Measurements from ENCODE around the gene GNMT. TPM values are rescaled to one million over a fixed set of nuclear protein-coding genes. Genes with fewer than 3 reads are reported as not detected.
A peak's percentile ranks its signal among the peaks of the same experiment; 100 is the strongest.
"Not testable (repeated sequence)": the region's sequence is repeated elsewhere in the genome, so short reads cannot be mapped to it uniquely, and the experiment has no call there.

Gene GNMT
- total and polyA plus RNA-seq, 2 experiments from 2014 or later: 4.4 to 16.2 TPM

DNA sequence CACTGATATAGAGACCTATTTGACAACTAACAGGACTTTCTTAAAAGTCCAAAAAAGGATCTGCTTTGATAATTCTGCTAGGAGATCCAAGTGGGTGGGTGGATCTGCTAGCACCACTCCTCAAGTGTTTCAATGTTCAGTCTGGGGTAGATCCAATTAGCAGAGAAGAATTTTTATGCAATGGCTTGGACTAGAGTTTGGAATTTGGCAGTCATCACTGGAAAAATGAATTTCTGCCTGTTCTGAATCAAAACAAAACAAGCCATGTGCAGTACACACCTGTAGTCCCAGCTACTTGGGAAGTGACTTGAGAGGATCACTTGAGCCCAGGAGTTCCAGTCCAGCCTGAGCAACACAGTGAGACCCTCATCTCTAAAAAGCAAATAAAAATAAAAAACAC lies 12.6 kb upstream of the GNMT start:
- Histone ChIP-seq H2AFZ (no peak overlapping the region), H3K27ac (no peak overlapping the region), H3K4me2 (no peak overlapping the region), H4K20me1 (ENCODE audit: insufficient read depth, poor library complexity, severe bottlenecking) (no peaks in the 10 kb centered on the region), H3K9me3 (ENCODE audit: low read depth) (no peaks in the 10 kb centered on the region), H3K4me3 (no peak overlapping the region), H3K36me3 (replicated peaks; ENCODE audit: insufficient read depth, low read depth) (no peaks in the 10 kb centered on the region), H3K27me3 (no peaks in the 10 kb centered on the region), H3K4me1 (ENCODE audit: insufficient read depth) (no peaks in the 10 kb centered on the region), H3K9me2 (replicated peaks; ENCODE audit: insufficient read depth) (no peaks in the 10 kb centered on the region), H3K79me2 (no peaks in the 10 kb centered on the region)
- TF ChIP-seq EZH2 (IDR thresholded peaks at IDR 0.05; ENCODE audit: borderline replicate concordance): no peak
- TF ChIP-seq, protein P1, sequence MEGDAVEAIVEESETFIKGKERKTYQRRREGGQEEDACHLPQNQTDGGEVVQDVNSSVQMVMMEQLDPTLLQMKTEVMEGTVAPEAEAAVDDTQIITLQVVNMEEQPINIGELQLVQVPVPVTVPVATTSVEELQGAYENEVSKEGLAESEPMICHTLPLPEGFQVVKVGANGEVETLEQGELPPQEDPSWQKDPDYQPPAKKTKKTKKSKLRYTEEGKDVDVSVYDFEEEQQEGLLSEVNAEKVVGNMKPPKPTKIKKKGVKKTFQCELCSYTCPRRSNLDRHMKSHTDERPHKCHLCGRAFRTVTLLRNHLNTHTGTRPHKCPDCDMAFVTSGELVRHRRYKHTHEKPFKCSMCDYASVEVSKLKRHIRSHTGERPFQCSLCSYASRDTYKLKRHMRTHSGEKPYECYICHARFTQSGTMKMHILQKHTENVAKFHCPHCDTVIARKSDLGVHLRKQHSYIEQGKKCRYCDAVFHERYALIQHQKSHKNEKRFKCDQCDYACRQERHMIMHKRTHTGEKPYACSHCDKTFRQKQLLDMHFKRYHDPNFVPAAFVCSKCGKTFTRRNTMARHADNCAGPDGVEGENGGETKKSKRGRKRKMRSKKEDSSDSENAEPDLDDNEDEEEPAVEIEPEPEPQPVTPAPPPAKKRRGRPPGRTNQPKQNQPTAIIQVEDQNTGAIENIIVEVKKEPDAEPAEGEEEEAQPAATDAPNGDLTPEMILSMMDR (IDR thresholded peaks at IDR 0.05; ENCODE audit: poor library complexity): no peak
- no peak for TF ChIP-seq EZH2phosphoT487 (IDR thresholded peaks at IDR 0.05; ENCODE audit: low read depth, severe bottlenecking, unreplicated experiment)
- DNase-seq (ENCODE audit: low spot score): no peak

DNA sequence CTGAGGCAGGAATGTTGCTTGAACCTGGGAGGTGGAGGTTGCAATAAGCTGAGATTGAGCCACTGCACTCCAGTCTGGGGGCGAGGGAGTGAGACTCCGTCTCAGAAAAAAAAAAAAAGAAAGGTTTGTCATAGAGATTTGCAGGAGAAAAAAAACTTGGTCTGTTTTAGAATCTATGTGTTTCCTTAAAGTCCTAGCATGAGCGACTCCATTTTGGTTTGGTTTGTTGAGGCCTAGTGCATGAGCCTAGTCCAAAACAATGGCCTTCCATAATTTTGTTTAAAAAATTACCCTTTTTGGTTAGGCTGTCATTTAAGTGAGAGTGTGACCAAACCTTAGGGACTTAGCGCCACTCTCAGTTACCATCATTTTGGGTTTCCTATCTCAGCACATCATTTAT lies 8.2 kb upstream of the GNMT start:
- Histone ChIP-seq H3K36me3 (replicated peaks; ENCODE audit: insufficient read depth, low read depth) (no peaks in the 10 kb centered on the region), H3K79me2 (no peaks in the 10 kb centered on the region), H3K27ac (no peak overlapping the region), H3K4me2 (no peak overlapping the region), H4K20me1 (ENCODE audit: insufficient read depth, poor library complexity, severe bottlenecking) (no peaks in the 10 kb centered on the region), H3K4me1 (ENCODE audit: insufficient read depth) (no peaks in the 10 kb centered on the region), H3K27me3 (no peaks in the 10 kb centered on the region), H2AFZ (no peak overlapping the region), H3K9me3 (ENCODE audit: low read depth) (no peaks in the 10 kb centered on the region), H3K9me2 (replicated peaks; ENCODE audit: insufficient read depth) (no peaks in the 10 kb centered on the region), H3K4me3 (no peak overlapping the region)
- DNase-seq (ENCODE audit: low spot score): no peak
- over 99% methylated on average over 4 of the region's 4 CpGs for WGBS (ENCODE audit: low lambda C conversion rate, missing lambda C conversion rate)
- TF ChIP-seq EZH2phosphoT487 (IDR thresholded peaks at IDR 0.05; ENCODE audit: low read depth, severe bottlenecking, unreplicated experiment): no peak
- TF ChIP-seq EZH2 (IDR thresholded peaks at IDR 0.05; ENCODE audit: borderline replicate concordance): no peak

DNA sequence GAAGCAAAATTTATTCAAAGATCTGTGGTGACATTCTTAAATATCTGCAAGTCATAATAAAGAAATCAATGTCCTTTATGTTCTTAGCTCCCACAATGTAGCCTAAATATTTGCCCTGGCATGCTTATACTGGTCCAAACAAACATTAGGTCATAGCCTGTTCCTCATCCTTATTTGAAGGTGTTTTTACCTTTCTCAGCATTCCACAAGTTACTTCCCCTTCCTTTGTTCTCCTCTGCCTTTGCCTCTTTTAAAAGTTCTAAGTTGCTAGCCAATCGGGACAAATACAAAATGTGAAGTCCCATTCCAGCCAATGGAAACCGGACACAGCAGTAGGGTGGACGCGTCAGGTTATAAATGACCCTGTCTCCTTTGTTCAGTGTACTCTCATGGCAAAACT lies 6.1 kb upstream of the GNMT start:
- not testable (repeated sequence) for H3K4me1 ChIP-seq (ENCODE audit: insufficient read depth); H3K79me2 ChIP-seq; H3K36me3 ChIP-seq (replicated peaks; ENCODE audit: insufficient read depth, low read depth); H3K4me2 ChIP-seq; H4K20me1 ChIP-seq (ENCODE audit: insufficient read depth, poor library complexity, severe bottlenecking); H3K9me3 ChIP-seq (ENCODE audit: low read depth); H3K27ac ChIP-seq; H3K9me2 ChIP-seq (replicated peaks; ENCODE audit: insufficient read depth); H3K4me3 ChIP-seq; H3K27me3 ChIP-seq; H2AFZ ChIP-seq; DNase-seq (ENCODE audit: low spot score)
- WGBS (ENCODE audit: low lambda C conversion rate, missing lambda C conversion rate): 87% methylated on average over 4 of the region's 4 CpGs

DNA sequence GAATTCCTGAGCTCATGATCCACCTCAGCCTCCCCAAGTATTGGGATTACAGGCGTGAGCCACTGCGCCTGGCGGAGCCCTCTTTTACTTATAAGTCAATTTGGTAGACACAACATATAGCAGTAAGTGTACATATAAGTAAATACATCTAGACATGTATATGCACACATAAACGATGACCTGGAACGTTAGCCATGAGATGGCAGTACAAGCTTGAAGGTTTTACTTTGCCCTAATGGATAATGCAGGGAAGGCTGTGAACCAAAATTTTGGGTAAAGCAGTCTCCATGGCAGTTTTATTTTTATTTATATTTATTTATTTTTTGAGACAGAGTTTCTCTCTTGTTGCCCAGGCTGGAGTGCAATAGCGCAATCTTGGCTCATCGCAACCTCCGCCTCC lies 2.4 kb upstream of the GNMT start:
- TF ChIP-seq, protein P1 (IDR thresholded peaks at IDR 0.05; ENCODE audit: poor library complexity): no peak
- TF ChIP-seq EZH2 (IDR thresholded peaks at IDR 0.05; ENCODE audit: borderline replicate concordance): no peak
- TF ChIP-seq EZH2phosphoT487 (IDR thresholded peaks at IDR 0.05; ENCODE audit: low read depth, severe bottlenecking, unreplicated experiment): no peak
- Histone ChIP-seq H3K79me2 (no peaks in the 10 kb centered on the region), H3K4me2 (no peak overlapping the region), H3K9me2 (replicated peaks; ENCODE audit: insufficient read depth) (no peaks in the 10 kb centered on the region), H3K4me1 (ENCODE audit: insufficient read depth) (peaks cover 14% of the 10 kb centered on the region), H3K36me3 (replicated peaks; ENCODE audit: insufficient read depth, low read depth) (no peaks in the 10 kb centered on the region), H4K20me1 (ENCODE audit: insufficient read depth, poor library complexity, severe bottlenecking) (no peaks in the 10 kb centered on the region), H2AFZ (no peak overlapping the region), H3K9me3 (ENCODE audit: low read depth) (no peaks in the 10 kb centered on the region), H3K27ac (no peak overlapping the region), H3K4me3 (no peak overlapping the region), H3K27me3 (no peaks in the 10 kb centered on the region)
- DNase-seq (ENCODE audit: low spot score): no peak
- WGBS (ENCODE audit: low lambda C conversion rate, missing lambda C conversion rate): 85% methylated on average over 8 of the region's 8 CpGs

DNA sequence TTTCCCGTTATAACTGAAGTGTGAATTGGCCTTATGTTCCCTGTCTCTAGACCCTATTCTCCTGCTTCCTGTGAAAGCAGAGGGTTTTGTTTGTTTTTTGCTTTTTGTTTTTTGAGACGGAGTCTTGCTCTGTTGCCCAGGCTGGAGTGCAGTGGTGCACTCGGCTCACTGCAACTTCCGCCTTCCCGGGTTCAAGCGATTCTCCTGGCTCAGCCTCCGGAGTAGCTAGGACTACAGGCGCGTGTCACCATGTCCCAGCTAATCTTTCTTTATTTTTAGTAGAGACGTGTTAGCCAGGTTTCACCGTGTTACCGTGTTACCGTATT lies 674 bp upstream of the GNMT start:
- Histone ChIP-seq H3K27me3 (no peaks in the 10 kb centered on the region), H3K4me1 (ENCODE audit: insufficient read depth) (peaks cover 14% of the 10 kb centered on the region), H3K4me3 (peak overlapping the region; percentile 52), H2AFZ (peak overlapping the region; percentile 92), H3K9me2 (replicated peaks; ENCODE audit: insufficient read depth) (no peaks in the 10 kb centered on the region), H3K36me3 (replicated peaks; ENCODE audit: insufficient read depth, low read depth) (no peaks in the 10 kb centered on the region), H3K79me2 (no peaks in the 10 kb centered on the region), H3K9me3 (ENCODE audit: low read depth) (no peaks in the 10 kb centered on the region), H3K27ac (no peak overlapping the region), H4K20me1 (ENCODE audit: insufficient read depth, poor library complexity, severe bottlenecking) (no peaks in the 10 kb centered on the region), H3K4me2 (peak overlapping the region; percentile 100)
- no peak for DNase-seq (ENCODE audit: low spot score)
- whole genome bisulfite sequencing (ENCODE audit: low lambda C conversion rate, missing lambda C conversion rate): 29% methylated on average over 13 of the region's 13 CpGs
- TF ChIP-seq EZH2phosphoT487 (IDR thresholded peaks at IDR 0.05; ENCODE audit: low read depth, severe bottlenecking, unreplicated experiment) (no peak), EZH2 (IDR thresholded peaks at IDR 0.05; ENCODE audit: borderline replicate concordance) (no peak)
- TF ChIP-seq, protein P1 (IDR thresholded peaks at IDR 0.05; ENCODE audit: poor library complexity): no peak
